Uterus (tissue), 2 donors: Measurements from ENCODE around the gene SENP7.

ENCODE experiments used
- CTCF ChIP-seq, 4 experiments: fragments of 200-600 bp in 2 of 4; fragments of 450-650 bp in 2 of 4; sonication (generic) in 2 of 4; IDR thresholded peaks; one replicate each; pipeline ENCODE4 v1.5.1; 2016 to 2019; ENCODE audit warnings: antibody characterized with exemption in 4 of 4, mild to moderate bottlenecking in 2 of 4, moderate library complexity in 1 of 4
- POLR2A ChIP-seq, 2 donors: fragments of 450-650 bp; IDR thresholded peaks; one replicate each; pipeline ENCODE4 v1.6.1; 2016; ENCODE audit warnings: antibody characterized with exemption in 2 of 2, mild to moderate bottlenecking in 1 of 2, moderate library complexity in 1 of 2

GRCh38 chr3:101414121-101414520, 98.9 kb downstream of the SENP7 start:
- TF ChIP-seq CTCF (IDR thresholded peaks at IDR 0.05) (no peak), POLR2A (IDR thresholded peaks at IDR 0.05) (no peak)
